Esophagus squamous epithelium (tissue), 5 donors: ENCODE results near the gene CABP4. TPM values are rescaled to one million over a fixed set of nuclear protein-coding genes. Genes with fewer than 3 reads are reported as not detected.

ENCODE experiments used
- DNase-seq: peaks from one replicate; lab custom pipeline; 2025; lab: John Stamatoyannopoulos, UW
- H3K27ac ChIP-seq, 4 donors: fragments of 200-600 bp; sonication (generic); one replicate each; pipeline ENCODE4 v1.5.1; 2016 to 2019; ENCODE audit warnings: mild to moderate bottlenecking in 1 of 4
- H3K27me3 ChIP-seq, 4 donors: fragments of 200-600 bp; sonication (generic); 1 replicate in 3 of 4; 2 replicates in 1 of 4; pipeline versions ENCODE4 v1.5.1 to v1.6.0; 2017 to 2021; ENCODE audit warnings: antibody characterized with exemption in 1 of 4
- H3K36me3 ChIP-seq, 3 donors: fragments of 200-600 bp; sonication (generic); one replicate each; pipeline ENCODE4 v1.5.1; 2016 to 2019
- H3K4me1 ChIP-seq, 3 donors: fragments of 200-600 bp; sonication (generic); one replicate each; pipeline ENCODE4 v1.5.1; 2017 to 2019
- H3K4me3 ChIP-seq, 4 donors: fragments of 200-600 bp; sonication (generic); 1 replicate in 3 of 4; 2 replicates in 1 of 4; pipeline ENCODE4 v1.5.1; 2016 to 2019; ENCODE audit warnings: mild to moderate bottlenecking in 2 of 4, moderate library complexity in 1 of 4
- H3K9me3 ChIP-seq, 3 donors: fragments of 200-600 bp; sonication (generic); one replicate each; pipeline ENCODE4 v1.5.1; 2016 to 2019
- CTCF ChIP-seq, 6 experiments: fragments of 450-650 bp in 4 of 6; fragments of 200-600 bp in 2 of 6; sonication (generic) in 2 of 6; IDR thresholded peaks; one replicate each; pipeline ENCODE4 v1.5.1; 2016 to 2019; ENCODE audit warnings: antibody characterized with exemption in 6 of 6, mild to moderate bottlenecking in 4 of 6, moderate library complexity in 4 of 6
- POLR2A ChIP-seq, 4 donors: fragments of 450-650 bp; IDR thresholded peaks; one replicate each; pipeline ENCODE4 v1.6.1; 2017; ENCODE audit warnings: antibody characterized with exemption in 4 of 4, mild to moderate bottlenecking in 4 of 4, moderate library complexity in 3 of 4
- WGBS, 2 donors: methylation state at CpG; one replicate each; pipeline ENCODE4 v1.1.5; 2018; 5-methylcytosine and 5-hydroxymethylcytosine counted together
- intact Hi-C: fragments of 100-400 bp; cut with DNase I; formaldehyde crosslinking; loops from one replicate; pipeline ENCODE4 v1.15.0; 2022
- total RNA-seq, 4 donors: library from RNA; depleted of rRNA; stranded (reverse); fragments of >200 nt; gene quantifications; one replicate each; pipeline ENCODE4 v1.1.0, GENCODE V29; 2016
- donor health status: DM: yes; HTN: yes; CAD: no.

The CABP4 gene
- total RNA-seq, 4 donors from 2014 or later, result 0.38 TPM; not detected in 3

GRCh38 chr11:67442504-67443404, 12.4 kb upstream of the CABP4 start:
- intact Hi-C loops, result no loop called here

GRCh38 chr11:67445515-67445914, 9.6 kb upstream of the CABP4 start:
- no peak for DNase-seq
- intact Hi-C loops, result no loop called here
- WGBS, 2 donors, result 60 to 86% methylated on average over 4 to 5 of the region's 5 CpGs
- Histone ChIP-seq H3K27me3 (no peaks in the 10 kb centered on the region), H3K36me3 (peaks cover 8 to 18% (median 12%) of the 10 kb centered on the region in 3 donors), H3K4me3 (no peak overlapping the region), H3K9me3 (no peaks in the 10 kb centered on the region), H3K4me1 (peaks cover 25 to 51% (median 27%) of the 10 kb centered on the region in 3 donors), H3K27ac (no peak overlapping the region)
- no peak for TF ChIP-seq CTCF (IDR thresholded peaks at IDR 0.05)
- TF ChIP-seq POLR2A (IDR thresholded peaks at IDR 0.05), result no peak

More at GRCh38 chr11:67442504-67443404, 12.4 kb upstream of the CABP4 start:
- Histone ChIP-seq H3K27ac (peak overlapping the region; percentile 92 to 96 (median 95)), H3K27me3 (no peaks in the 10 kb centered on the region), H3K9me3 (no peaks in the 10 kb centered on the region), H3K4me3 (peak overlapping the region; percentile 67 to 94 (median 83)), H3K36me3 (peaks cover 15 to 46% (median 20%) of the 10 kb centered on the region in 3 donors), H3K4me1 (peaks cover 39 to 67% (median 40%) of the 10 kb centered on the region in 3 donors)
- WGBS, 2 donors, result 90% methylated on average over 4 of the region's 45 CpGs; no CpG with 5 or more reads in 1 of the 2 donors
- TF ChIP-seq CTCF (IDR thresholded peaks at IDR 0.05) (no peak), POLR2A (IDR thresholded peaks at IDR 0.05) (no peak)
- DNase-seq, result no peak

GRCh38 chr11:67448220-67448609, 6.9 kb upstream of the CABP4 start:
- Histone ChIP-seq H3K36me3 (no peaks in the 10 kb centered on the region), H3K4me3 (no peak overlapping the region), H3K27me3 (no peaks in the 10 kb centered on the region), H3K4me1 (peaks cover 5 to 37% (median 10%) of the 10 kb centered on the region in 3 donors), H3K27ac (no peak overlapping the region), H3K9me3 (no peaks in the 10 kb centered on the region)
- WGBS, 2 donors, result 92 to 100% methylated on average over 1 to 2 of the region's 7 CpGs
- DNase-seq, result no peak
- TF ChIP-seq POLR2A (IDR thresholded peaks at IDR 0.05) (no peak), CTCF (IDR thresholded peaks at IDR 0.05) (no peak)
- intact Hi-C loops, result no loop called here

DNA sequence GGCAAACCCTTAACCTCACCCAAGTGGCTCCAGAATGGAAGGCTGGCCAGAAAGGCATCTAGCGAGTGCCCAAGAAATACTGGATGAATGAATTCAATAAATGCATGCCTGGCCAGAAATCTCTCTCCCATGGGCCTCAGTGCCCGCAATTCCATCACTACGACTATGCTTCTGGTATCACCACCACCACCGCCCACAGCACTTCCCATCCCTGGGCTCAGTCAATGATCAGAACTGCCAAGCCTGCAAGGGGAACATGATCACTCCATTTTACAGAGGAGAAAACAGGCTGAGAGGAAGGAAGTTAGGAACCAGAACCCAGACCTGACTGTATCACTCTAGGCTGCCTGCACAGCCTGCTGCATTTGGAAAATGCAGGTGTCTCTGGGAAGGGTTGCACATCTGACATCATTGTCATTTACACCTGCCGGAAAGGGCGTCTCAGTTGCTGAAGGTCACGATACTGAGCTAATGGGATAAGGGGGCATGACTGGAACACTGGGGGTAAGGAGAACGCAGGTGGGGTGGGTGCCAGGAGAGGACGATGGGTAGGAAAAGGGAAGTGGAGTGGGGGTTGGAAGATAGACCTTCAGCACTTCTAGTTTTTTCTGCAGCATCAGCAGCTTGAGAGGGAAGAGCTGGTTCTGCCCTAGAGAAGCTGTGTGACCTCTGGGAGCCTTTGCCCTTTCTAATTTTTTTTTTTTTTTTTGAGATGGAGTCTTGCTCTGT, 5.9 kb upstream of the CABP4 start:
- Histone ChIP-seq H3K9me3 (no peaks in the 10 kb centered on the region), H3K36me3 (no peaks in the 10 kb centered on the region), H3K4me1 (peaks cover under 1 to 30% (median 7%) of the 10 kb centered on the region in 3 donors), H3K4me3 (no peak overlapping the region), H3K27me3 (no peaks in the 10 kb centered on the region), H3K27ac (no peak overlapping the region)
- intact Hi-C loops, result no loop called here
- WGBS, 2 donors, result 54 to 62% methylated on average over 7 to 9 of the region's 9 CpGs
- TF ChIP-seq POLR2A (IDR thresholded peaks at IDR 0.05) (no peak), CTCF (IDR thresholded peaks at IDR 0.05) (no peak)
- DNase-seq, result no peak
